ENCODE data around the gene DEPDC5. TPM values are rescaled to one million over a fixed set of nuclear protein-coding genes. Genes with fewer than 3 reads are reported as not detected.
"Not testable (repeated sequence)": the region's sequence is repeated elsewhere in the genome, so short reads cannot be mapped to it uniquely, and the experiment has no call there.

Gene DEPDC5
- total RNA-seq, 1 experiment from 2014 or later = 7.9 TPM

- BruUV-seq (replicated peaks) = no TSS peak
- Histone ChIP-seq H3K9me3 (ENCODE audit: low read length) (no peaks in the 10 kb centered on the region), H2AFZ (ENCODE audit: low read length) (no peak overlapping the region), H3K36me3 (ENCODE audit: low read depth, low read length) (peaks cover 9% of the 10 kb centered on the region; the same call in 1 of the 2 replicates), H3K27ac (ENCODE audit: low read length) (peak overlapping the region; percentile 77), H3K9ac (ENCODE audit: low read length) (no peak overlapping the region), H3K9me2 (replicated peaks; ENCODE audit: low read length) (no peaks in the 10 kb centered on the region), H4K20me1 (ENCODE audit: low read length) (no peaks in the 10 kb centered on the region), H3K79me2 (ENCODE audit: low read length) (no peaks in the 10 kb centered on the region), H3K4me2 (ENCODE audit: low read length) (no peak overlapping the region), H3F3A (ENCODE audit: low read length, unreplicated experiment) (no peaks in the 10 kb centered on the region), H3K4me3 (ENCODE audit: low read length) (no peak overlapping the region), H3K4me1 (ENCODE audit: insufficient read depth, low read length) (peaks cover 7% of the 10 kb centered on the region), H3K27me3 (ENCODE audit: low read length) (no peaks in the 10 kb centered on the region)
- intact Hi-C loops (cut with micrococcal nuclease) = no loop called here
- DNase-seq = peak; percentile 90
- peak; percentile 97 for ATAC-seq
- TF ChIP-seq EZH2 (IDR thresholded peaks at IDR 0.05; ENCODE audit: low read length, unreplicated experiment) (no peak), EZH2phosphoT487 (IDR thresholded peaks at IDR 0.05; ENCODE audit: borderline replicate concordance, low read length) (no peak), CTCF (conservative IDR thresholded peaks at IDR 0.05; ENCODE audit: low read depth, low read length) (no peak)
- POLR2A ChIA-PET (ENCODE audit: unreplicated experiment) = no interaction called here
- CTCF ChIA-PET = no interaction called here
Observed at GRCh38 chr22:31800065-31800464, 46.2 kb downstream of the DEPDC5 start.

- H3K9ac ChIP-seq (ENCODE audit: low read length); DNase-seq: not testable (repeated sequence)
Observed at GRCh38 chr22:31800861-31801260, 47.0 kb downstream of the DEPDC5 start.

GRCh38 chr22:31802575-31802974 lies 48.8 kb downstream of the DEPDC5 start:
- no peak overlapping the region for H3K27ac ChIP-seq (ENCODE audit: low read length)
- DNase-seq (no peak), ATAC-seq (no peak)
- H4K20me1 ChIP-seq (ENCODE audit: low read length) = no peaks in the 10 kb centered on the region
- peaks cover 10% of the 10 kb centered on the region; the same call in 1 of the 2 replicates for H3K36me3 ChIP-seq (ENCODE audit: low read depth, low read length)
- H2AFZ ChIP-seq (ENCODE audit: low read length) = no peak overlapping the region
- H3K9me3 ChIP-seq (ENCODE audit: low read length) = no peaks in the 10 kb centered on the region
- no peak for TF ChIP-seq EZH2 (IDR thresholded peaks at IDR 0.05; ENCODE audit: low read length, unreplicated experiment)
- no peak for TF ChIP-seq CTCF (conservative IDR thresholded peaks at IDR 0.05; ENCODE audit: low read depth, low read length)
- no peak for TF ChIP-seq EZH2phosphoT487 (IDR thresholded peaks at IDR 0.05; ENCODE audit: borderline replicate concordance, low read length)
- no peaks in the 10 kb centered on the region for H3K27me3 ChIP-seq (ENCODE audit: low read length)
- H3K4me1 ChIP-seq (ENCODE audit: insufficient read depth, low read length) = peaks cover 7% of the 10 kb centered on the region
- H3K4me3 ChIP-seq (ENCODE audit: low read length) = no peak overlapping the region
- H3K4me2 ChIP-seq (ENCODE audit: low read length) = no peak overlapping the region
- no peak overlapping the region for H3K9ac ChIP-seq (ENCODE audit: low read length)
- BruUV-seq (replicated peaks) = no TSS peak
- no peaks in the 10 kb centered on the region for H3F3A ChIP-seq (ENCODE audit: low read length, unreplicated experiment)
- no peaks in the 10 kb centered on the region for H3K79me2 ChIP-seq (ENCODE audit: low read length)
- H3K9me2 ChIP-seq (replicated peaks; ENCODE audit: low read length) = no peaks in the 10 kb centered on the region
- CTCF ChIA-PET = no interaction called here
- intact Hi-C loops (cut with micrococcal nuclease) = no loop called here
- POLR2A ChIA-PET (ENCODE audit: unreplicated experiment) = no interaction called here

More at GRCh38 chr22:31800861-31801260, 47.0 kb downstream of the DEPDC5 start:
- H3K9me2 ChIP-seq (replicated peaks; ENCODE audit: low read length); CTCF ChIA-PET; H3K4me1 ChIP-seq (ENCODE audit: insufficient read depth, low read length); BruUV-seq (replicated peaks); H3F3A ChIP-seq (ENCODE audit: low read length, unreplicated experiment); POLR2A ChIA-PET (ENCODE audit: unreplicated experiment); H3K27me3 ChIP-seq (ENCODE audit: low read length); H3K4me3 ChIP-seq (ENCODE audit: low read length); H3K9me3 ChIP-seq (ENCODE audit: low read length); H2AFZ ChIP-seq (ENCODE audit: low read length); H3K4me2 ChIP-seq (ENCODE audit: low read length); ATAC-seq; H3K79me2 ChIP-seq (ENCODE audit: low read length); H3K27ac ChIP-seq (ENCODE audit: low read length); intact Hi-C loops (cut with micrococcal nuclease); H4K20me1 ChIP-seq (ENCODE audit: low read length): not testable (repeated sequence)
- peaks cover 10% of the 10 kb centered on the region; the same call in 1 of the 2 replicates for H3K36me3 ChIP-seq (ENCODE audit: low read depth, low read length)
